ENCODE measurements around the gene CADM1. TPM values are rescaled to one million over a fixed set of nuclear protein-coding genes. Genes with fewer than 3 reads are reported as not detected.
"Not testable (repeated sequence)": the region's sequence is repeated elsewhere in the genome, so short reads cannot be mapped to it uniquely, and the experiment has no call there.

The CADM1 gene
- total RNA-seq, 1 donor, result 0.45 TPM

- DNase-seq (ENCODE audit: low read depth), result no peak
- no peak for TF ChIP-seq CTCF (IDR thresholded peaks at IDR 0.05; ENCODE audit: insufficient read depth, low read length)
Measured at GRCh38 chr11:115481528-115481927, 22.7 kb downstream of the CADM1 start.

GRCh38 chr11:115480611-115481010 lies 23.6 kb downstream of the CADM1 start:
- H3K4me3 ChIP-seq (ENCODE audit: low read depth, low read length), result no peak overlapping the region
- TF ChIP-seq CTCF (IDR thresholded peaks at IDR 0.05; ENCODE audit: insufficient read depth, low read length), result no peak
- no peak for DNase-seq (ENCODE audit: low read depth)

More at GRCh38 chr11:115481528-115481927, 22.7 kb downstream of the CADM1 start:
- no peak overlapping the region for H3K4me3 ChIP-seq (ENCODE audit: low read depth, low read length)

GRCh38 chr11:115477410-115477809 lies 26.8 kb downstream of the CADM1 start:
- TF ChIP-seq CTCF (IDR thresholded peaks at IDR 0.05; ENCODE audit: insufficient read depth, low read length), result no peak
- H3K4me3 ChIP-seq (ENCODE audit: low read depth, low read length), result no peak overlapping the region
- DNase-seq (ENCODE audit: low read depth), result no peak

GRCh38 chr11:115476463-115477286 lies 27.5 kb downstream of the CADM1 start:
- no peak overlapping the region for H3K4me3 ChIP-seq (ENCODE audit: low read depth, low read length)
- DNase-seq (ENCODE audit: low read depth), result no peak
- TF ChIP-seq CTCF (IDR thresholded peaks at IDR 0.05; ENCODE audit: insufficient read depth, low read length), result no peak

- no peak for TF ChIP-seq CTCF (IDR thresholded peaks at IDR 0.05; ENCODE audit: insufficient read depth, low read length)
- DNase-seq (ENCODE audit: low read depth), result no peak
- no peak overlapping the region for H3K4me3 ChIP-seq (ENCODE audit: low read depth, low read length)
Measured at GRCh38 chr11:115475564-115475963, 28.7 kb downstream of the CADM1 start.

- not testable (repeated sequence) for H3K4me3 ChIP-seq (ENCODE audit: low read depth, low read length); DNase-seq (ENCODE audit: low read depth)
Measured at GRCh38 chr11:115474306-115474705, 29.9 kb downstream of the CADM1 start.

GRCh38 chr11:115473167-115473566 lies 31.0 kb downstream of the CADM1 start:
- H3K4me3 ChIP-seq (ENCODE audit: low read depth, low read length), result no peak overlapping the region
- no peak for DNase-seq (ENCODE audit: low read depth)
- no peak for TF ChIP-seq CTCF (IDR thresholded peaks at IDR 0.05; ENCODE audit: insufficient read depth, low read length)

Data from fibroblast of the aortic adventitia (primary cell).